Measurements from ENCODE around the gene PAK4.

PAK4 gene

DNA sequence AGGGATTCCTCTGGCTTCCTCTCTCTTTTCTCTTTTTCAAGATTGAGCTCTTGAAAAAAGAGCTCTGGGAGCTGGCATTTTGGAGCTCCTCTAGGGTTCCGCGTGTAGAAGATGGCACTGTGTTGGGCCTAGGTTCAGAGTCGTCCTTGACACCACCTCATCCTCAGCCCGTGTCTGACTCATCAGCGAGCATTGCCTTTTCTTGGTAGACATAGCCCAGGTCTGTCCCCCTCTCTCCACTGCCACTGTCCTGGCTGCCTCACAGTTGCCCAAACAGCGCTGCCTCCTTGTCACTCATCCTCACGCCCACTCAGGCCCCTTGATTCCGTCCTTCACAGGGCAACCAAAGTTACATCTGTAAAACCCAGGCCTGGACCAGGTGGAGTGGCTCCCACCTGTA, 24.6 kb downstream of the PAK4 start:
- Histone ChIP-seq H3K36me3 (ENCODE audit: control insufficient read depth in 2 of 2, insufficient read depth in 2 of 2, low read length in 2 of 2) (peaks cover 0 to 3% of the 10 kb centered on the region in 2 donors), H3K4me3 (ENCODE audit: low read length in 2 of 2) (no peak overlapping the region), H3K27me3 (ENCODE audit: control insufficient read depth in 1 of 2, insufficient read depth in 2 of 2, low read length in 2 of 2) (no peaks in the 10 kb centered on the region), H3K27ac (ENCODE audit: low read length) (no peak overlapping the region), H3K4me1 (ENCODE audit: control insufficient read depth, insufficient read depth, low read length) (peaks cover 18% of the 10 kb centered on the region), H3K9me3 (ENCODE audit: control insufficient read depth in 2 of 2, low read length in 2 of 2) (no peaks in the 10 kb centered on the region), H3K9ac (ENCODE audit: low read length in 2 of 2) (no peak overlapping the region)

DNA sequence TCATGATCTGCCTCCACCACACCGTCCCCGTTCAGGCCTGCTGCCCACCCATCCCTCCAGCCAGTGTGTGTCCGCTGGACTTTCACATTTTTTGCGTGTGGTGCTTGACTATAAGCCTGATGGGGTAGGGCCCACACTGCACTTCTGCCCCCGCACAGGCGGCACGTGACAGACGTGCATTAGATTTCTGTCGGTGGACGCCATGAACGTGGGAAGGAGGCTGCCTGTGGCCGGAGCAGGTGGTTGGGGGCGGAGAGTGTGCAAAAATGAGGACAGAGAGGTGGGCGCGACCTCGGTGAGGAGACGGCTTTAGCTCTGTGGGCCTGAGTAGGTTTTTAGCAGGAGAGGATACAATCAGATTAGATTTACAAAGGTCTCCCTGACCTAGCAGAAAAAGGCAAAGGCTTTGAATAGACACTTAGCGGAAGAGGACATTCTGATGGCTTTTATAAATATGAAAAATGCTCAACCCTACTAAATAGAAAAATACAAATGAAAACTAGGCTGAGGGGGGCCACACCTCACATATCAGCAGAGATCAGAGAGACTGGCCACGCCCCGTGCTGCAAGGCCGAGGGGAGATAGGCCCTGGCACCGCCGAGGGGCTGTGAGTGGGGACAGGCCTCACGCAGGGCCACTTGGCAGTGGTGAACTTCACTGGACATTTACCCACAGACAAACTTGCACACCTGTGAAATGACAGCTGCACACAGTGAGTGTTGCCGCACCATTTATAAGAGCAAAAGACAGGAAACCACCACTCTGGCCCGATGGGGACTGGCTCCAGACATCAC, 25.4 kb downstream of the PAK4 start:
- H3K27me3 ChIP-seq (ENCODE audit: control insufficient read depth in 1 of 2, insufficient read depth in 2 of 2, low read length in 2 of 2) = no peaks in the 10 kb centered on the region

DNA sequence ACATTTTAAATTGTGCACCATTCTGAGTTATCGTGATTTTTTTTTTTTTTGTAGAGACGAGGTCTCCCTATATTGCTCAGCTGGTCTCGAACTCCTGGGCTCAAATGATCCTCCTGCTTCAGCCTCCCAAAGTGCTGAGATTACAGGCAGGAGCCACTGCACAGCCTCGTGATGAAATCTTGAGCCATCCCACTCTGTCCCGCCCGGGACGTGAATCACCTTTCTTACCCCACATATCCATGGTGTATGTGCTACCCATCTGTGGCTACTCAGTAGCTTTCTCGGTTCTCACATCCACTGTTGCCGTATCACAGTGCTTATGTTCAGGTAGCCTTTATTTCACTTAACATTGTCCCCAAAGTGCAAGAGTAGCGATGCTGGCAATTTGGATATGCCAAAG, 26.5 kb downstream of the PAK4 start:
- Histone ChIP-seq H3K9ac (ENCODE audit: low read length in 2 of 2) (no peak overlapping the region), H3K36me3 (ENCODE audit: control insufficient read depth in 2 of 2, insufficient read depth in 2 of 2, low read length in 2 of 2) (peaks cover 0 to 3% of the 10 kb centered on the region in 2 donors), H3K4me3 (ENCODE audit: low read length in 2 of 2) (no peak overlapping the region), H3K27me3 (ENCODE audit: control insufficient read depth in 1 of 2, insufficient read depth in 2 of 2, low read length in 2 of 2) (no peaks in the 10 kb centered on the region), H3K4me1 (ENCODE audit: control insufficient read depth, insufficient read depth, low read length) (peaks cover 17% of the 10 kb centered on the region), H3K27ac (ENCODE audit: low read length) (no peak overlapping the region), H3K9me3 (ENCODE audit: control insufficient read depth in 2 of 2, low read length in 2 of 2) (no peaks in the 10 kb centered on the region)

More for the DNA sequence above, 25.4 kb downstream of the PAK4 start:
- peaks cover 17% of the 10 kb centered on the region for H3K4me1 ChIP-seq (ENCODE audit: control insufficient read depth, insufficient read depth, low read length)
- H3K9ac ChIP-seq (ENCODE audit: low read length in 2 of 2) = no peak overlapping the region
- H3K9me3 ChIP-seq (ENCODE audit: control insufficient read depth in 2 of 2, low read length in 2 of 2) = no peaks in the 10 kb centered on the region
- H3K36me3 ChIP-seq (ENCODE audit: control insufficient read depth in 2 of 2, insufficient read depth in 2 of 2, low read length in 2 of 2) = peaks cover 0 to 3% of the 10 kb centered on the region in 2 donors
- H3K4me3 ChIP-seq (ENCODE audit: low read length in 2 of 2) = no peak overlapping the region
- no peak overlapping the region for H3K27ac ChIP-seq (ENCODE audit: low read length)

DNA sequence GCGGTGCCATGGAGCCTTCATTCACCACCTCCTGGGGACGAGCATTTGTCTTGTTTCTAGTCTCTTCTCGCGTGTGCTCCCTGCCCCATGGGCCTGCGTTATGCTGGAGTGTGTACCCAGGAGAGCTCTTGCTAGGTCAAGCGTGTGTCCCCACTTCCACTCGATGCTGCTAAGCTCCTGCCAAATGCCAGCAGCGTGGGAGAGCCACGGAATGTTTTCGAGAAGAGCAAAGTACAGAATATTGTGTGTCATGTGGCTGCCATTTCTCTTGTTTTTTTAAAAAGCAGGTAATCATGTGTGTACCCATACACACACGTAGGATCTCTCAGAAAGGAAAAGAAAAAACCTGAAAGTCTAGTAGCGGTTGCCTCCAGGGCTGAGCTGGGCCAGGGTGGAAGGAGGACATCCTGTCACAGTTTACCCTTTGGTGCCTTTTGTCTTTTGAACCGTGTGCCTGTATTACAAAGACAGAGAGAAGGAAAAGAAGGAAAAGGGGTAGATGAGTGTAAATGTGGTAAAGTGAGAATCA, 28.6 kb downstream of the PAK4 start:
- peaks cover 35% of the 10 kb centered on the region for H3K4me1 ChIP-seq (ENCODE audit: control insufficient read depth, insufficient read depth, low read length)
- peaks cover 0 to under 1% of the 10 kb centered on the region in 2 donors for H3K36me3 ChIP-seq (ENCODE audit: control insufficient read depth in 2 of 2, insufficient read depth in 2 of 2, low read length in 2 of 2)
- H3K9ac ChIP-seq (ENCODE audit: low read length in 2 of 2) = no peak overlapping the region
- no peaks in the 10 kb centered on the region for H3K27me3 ChIP-seq (ENCODE audit: control insufficient read depth in 1 of 2, insufficient read depth in 2 of 2, low read length in 2 of 2)
- no peak overlapping the region for H3K27ac ChIP-seq (ENCODE audit: low read length)
- H3K9me3 ChIP-seq (ENCODE audit: control insufficient read depth in 2 of 2, low read length in 2 of 2) = no peaks in the 10 kb centered on the region
- no peak overlapping the region for H3K4me3 ChIP-seq (ENCODE audit: low read length in 2 of 2)

DNA sequence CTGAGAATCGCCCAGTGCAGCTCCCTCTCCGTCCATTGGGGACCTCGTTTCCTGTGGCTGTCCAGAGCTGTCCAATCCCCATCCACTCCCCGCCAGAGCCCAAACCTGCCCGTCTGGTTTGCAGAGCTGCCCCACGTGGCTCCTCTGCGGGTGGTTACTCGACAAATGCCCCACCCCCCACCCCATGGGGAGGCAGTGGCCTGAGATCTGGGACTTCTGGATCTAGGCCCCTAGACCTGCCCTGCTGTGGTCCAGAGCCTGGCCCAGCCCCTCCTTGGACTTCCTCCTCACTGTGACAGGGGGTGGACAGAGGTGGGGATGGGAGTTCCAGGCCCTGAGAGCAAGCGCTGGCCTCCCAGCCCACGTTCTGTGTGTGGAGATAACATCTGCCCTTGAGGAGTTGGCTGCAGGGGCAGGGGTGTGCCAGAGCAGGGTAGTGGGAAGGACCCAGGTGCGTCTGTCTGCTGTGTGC, 29.1 kb downstream of the PAK4 start:
- H3K4me1 ChIP-seq (ENCODE audit: control insufficient read depth, insufficient read depth, low read length) = peaks cover 35% of the 10 kb centered on the region
- no peak overlapping the region for H3K9ac ChIP-seq (ENCODE audit: low read length in 2 of 2)
- no peaks in the 10 kb centered on the region for H3K36me3 ChIP-seq (ENCODE audit: control insufficient read depth in 2 of 2, insufficient read depth in 2 of 2, low read length in 2 of 2)
- no peaks in the 10 kb centered on the region for H3K27me3 ChIP-seq (ENCODE audit: control insufficient read depth in 1 of 2, insufficient read depth in 2 of 2, low read length in 2 of 2)
- no peak overlapping the region for H3K4me3 ChIP-seq (ENCODE audit: low read length in 2 of 2)
- H3K27ac ChIP-seq (ENCODE audit: low read length) = no peak overlapping the region
- H3K9me3 ChIP-seq (ENCODE audit: control insufficient read depth in 2 of 2, low read length in 2 of 2) = no peaks in the 10 kb centered on the region

DNA sequence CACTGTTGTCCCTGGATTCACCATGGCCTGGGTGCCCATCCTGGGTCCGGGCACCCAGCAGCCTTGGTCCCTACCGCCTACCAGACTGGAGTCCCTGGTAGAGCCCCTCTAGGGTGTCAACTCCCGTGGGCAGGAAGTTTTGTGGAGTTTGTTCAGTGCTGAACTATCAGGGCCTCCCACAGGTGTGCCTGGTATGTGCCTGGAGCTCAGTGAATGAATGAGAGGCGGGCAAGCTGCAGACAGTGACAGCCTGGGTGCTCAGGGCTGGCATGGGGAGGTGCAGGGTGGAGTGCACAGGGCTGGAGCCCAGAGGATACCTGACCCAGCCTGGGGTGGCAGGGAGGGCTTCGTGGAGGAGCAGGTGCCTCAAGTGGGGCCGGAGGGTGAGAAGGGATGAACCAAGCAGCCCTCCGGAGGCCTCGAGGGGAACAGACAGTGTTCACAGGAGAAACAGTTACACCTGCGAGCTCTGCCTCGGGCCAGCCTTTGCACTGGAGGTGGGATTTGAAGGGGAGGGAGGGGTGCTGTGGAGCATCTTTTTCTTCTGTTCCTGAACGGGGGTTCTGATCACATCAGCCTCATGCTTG, 29.6 kb downstream of the PAK4 start:
- Histone ChIP-seq H3K4me3 (ENCODE audit: low read length in 2 of 2) (no peak overlapping the region), H3K36me3 (ENCODE audit: control insufficient read depth in 2 of 2, insufficient read depth in 2 of 2, low read length in 2 of 2) (no peaks in the 10 kb centered on the region), H3K4me1 (ENCODE audit: control insufficient read depth, insufficient read depth, low read length) (peaks cover 41% of the 10 kb centered on the region), H3K27ac (ENCODE audit: low read length) (no peak overlapping the region), H3K9ac (ENCODE audit: low read length in 2 of 2) (no peak overlapping the region), H3K9me3 (ENCODE audit: control insufficient read depth in 2 of 2, low read length in 2 of 2) (no peaks in the 10 kb centered on the region), H3K27me3 (ENCODE audit: control insufficient read depth in 1 of 2, insufficient read depth in 2 of 2, low read length in 2 of 2) (no peaks in the 10 kb centered on the region)

DNA sequence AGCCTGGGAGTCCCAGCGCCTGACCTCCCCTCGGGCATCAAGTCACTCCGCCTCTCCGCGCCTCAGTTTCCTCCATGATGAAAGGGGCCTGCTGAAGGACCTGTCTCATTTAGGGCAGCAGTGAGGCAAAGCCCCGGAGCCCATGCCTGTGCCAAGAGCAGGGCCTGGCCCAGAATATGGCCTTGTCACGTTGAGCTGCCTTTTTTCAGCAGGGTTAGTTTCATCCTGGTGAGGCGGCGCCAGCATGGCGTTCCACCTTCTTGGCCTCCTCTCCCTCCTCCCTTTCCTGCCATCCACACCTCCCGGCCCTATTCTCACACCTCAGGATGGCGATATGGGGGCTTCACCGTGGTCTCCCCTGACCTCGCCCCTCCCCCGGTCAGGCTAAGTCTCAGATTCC, 30.2 kb downstream of the PAK4 start:
- Histone ChIP-seq H3K4me1 (ENCODE audit: control insufficient read depth, insufficient read depth, low read length) (peaks cover 46% of the 10 kb centered on the region), H3K27ac (ENCODE audit: low read length) (no peak overlapping the region)

DNA sequence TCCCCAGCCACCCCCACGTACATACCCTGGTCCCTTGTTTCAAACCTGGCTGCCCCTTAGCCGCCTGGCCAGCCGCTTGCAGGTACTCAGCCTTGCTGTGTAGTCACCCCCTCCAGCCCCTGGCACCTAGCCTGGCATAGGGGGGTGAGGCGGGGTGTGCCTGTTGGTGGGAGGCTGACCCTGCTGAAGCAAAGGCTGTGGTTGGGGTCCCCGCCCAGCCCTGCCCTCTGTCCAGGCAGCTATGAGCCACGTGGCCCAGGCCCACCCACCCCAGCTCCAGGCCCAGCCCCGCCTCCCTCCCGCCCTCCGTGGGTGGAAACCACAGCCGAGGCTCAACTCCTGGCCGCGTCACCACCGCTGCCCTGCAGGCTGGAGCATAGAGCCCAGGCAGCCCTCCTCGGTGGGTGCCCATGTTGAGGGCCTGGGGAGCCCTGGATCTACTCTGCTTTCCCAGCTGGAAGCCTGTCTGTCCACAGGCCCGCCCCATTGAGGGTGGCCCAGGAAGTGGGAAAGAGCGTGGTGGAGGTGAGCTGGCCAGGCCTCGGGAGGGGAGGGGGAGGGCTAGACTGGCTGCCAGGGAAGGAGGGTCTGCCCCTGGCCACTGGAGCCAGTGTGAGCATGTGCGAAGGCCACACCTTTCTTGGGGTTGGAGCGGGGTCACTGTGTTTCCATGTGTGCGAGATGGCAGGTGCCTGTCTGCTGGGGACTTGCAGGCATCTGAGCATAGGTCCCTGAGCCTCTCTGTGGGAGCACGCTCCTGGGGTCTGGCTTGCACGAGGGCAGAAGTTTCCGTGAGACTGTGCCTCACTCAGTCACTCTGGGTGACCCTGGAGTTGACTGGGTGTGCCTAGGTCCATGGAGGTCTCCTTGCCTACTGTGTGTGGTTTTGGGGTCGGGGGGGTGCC, 31.0 kb downstream of the PAK4 start:
- Histone ChIP-seq H3K27me3 (ENCODE audit: control insufficient read depth in 1 of 2, insufficient read depth in 2 of 2, low read length in 2 of 2) (no peaks in the 10 kb centered on the region), H3K4me1 (ENCODE audit: control insufficient read depth, insufficient read depth, low read length) (peaks cover 54% of the 10 kb centered on the region), H3K9me3 (ENCODE audit: control insufficient read depth in 2 of 2, low read length in 2 of 2) (no peaks in the 10 kb centered on the region), H3K9ac (ENCODE audit: low read length in 2 of 2) (peak overlapping the region in 1 of 2 donors; percentile 1), H3K4me3 (ENCODE audit: low read length in 2 of 2) (peak overlapping the region; percentile 6 to 64), H3K36me3 (ENCODE audit: control insufficient read depth in 2 of 2, insufficient read depth in 2 of 2, low read length in 2 of 2) (no peaks in the 10 kb centered on the region), H3K27ac (ENCODE audit: low read length) (no peak overlapping the region)

More for the DNA sequence above, 30.2 kb downstream of the PAK4 start:
- Histone ChIP-seq H3K4me3 (ENCODE audit: low read length in 2 of 2) (no peak overlapping the region), H3K9me3 (ENCODE audit: control insufficient read depth in 2 of 2, low read length in 2 of 2) (no peaks in the 10 kb centered on the region), H3K36me3 (ENCODE audit: control insufficient read depth in 2 of 2, insufficient read depth in 2 of 2, low read length in 2 of 2) (no peaks in the 10 kb centered on the region), H3K27me3 (ENCODE audit: control insufficient read depth in 1 of 2, insufficient read depth in 2 of 2, low read length in 2 of 2) (no peaks in the 10 kb centered on the region), H3K9ac (ENCODE audit: low read length in 2 of 2) (no peak overlapping the region)

DNA sequence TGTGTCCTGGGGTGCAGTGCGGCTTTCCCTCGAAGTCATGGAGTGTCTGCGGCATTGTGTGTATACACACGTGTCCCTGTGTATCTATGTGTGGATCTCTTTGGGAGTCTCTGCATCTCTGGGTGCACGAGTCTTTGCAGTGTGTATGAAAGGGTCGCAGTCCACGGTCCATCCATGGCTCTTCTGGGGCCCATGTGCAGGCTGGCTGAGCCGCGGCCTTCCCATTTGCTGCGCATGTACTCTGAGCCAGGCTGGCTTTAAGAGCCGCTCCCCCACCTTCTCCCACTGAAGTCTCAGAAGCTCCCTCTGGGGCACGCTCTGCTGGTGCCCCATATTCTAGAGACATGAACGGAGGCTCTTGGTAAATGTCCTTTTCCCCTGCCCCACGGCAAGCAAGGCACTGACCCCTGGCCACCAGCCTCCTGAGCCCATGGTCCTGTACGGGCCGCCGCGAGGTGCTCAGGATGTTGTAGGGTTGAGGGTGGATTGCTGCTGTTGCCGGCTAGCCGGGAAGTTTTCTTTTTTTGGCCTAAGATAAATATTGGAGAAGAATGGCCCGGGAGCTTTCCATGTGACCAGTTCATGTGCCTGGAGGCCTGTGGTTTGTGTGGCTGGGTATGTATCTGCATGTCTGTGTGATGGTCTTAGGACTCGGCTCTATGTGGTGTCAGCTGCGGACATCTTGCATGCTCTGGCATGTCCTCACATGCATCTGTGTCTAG, 31.9 kb downstream of the PAK4 start:
- Histone ChIP-seq H3K9ac (ENCODE audit: low read length in 2 of 2) (peak overlapping the region in 1 of 2 donors; percentile 13), H3K27ac (ENCODE audit: low read length) (no peak overlapping the region), H3K36me3 (ENCODE audit: control insufficient read depth in 2 of 2, insufficient read depth in 2 of 2, low read length in 2 of 2) (no peaks in the 10 kb centered on the region), H3K4me3 (ENCODE audit: low read length in 2 of 2) (peak overlapping the region; percentile 6 to 64), H3K9me3 (ENCODE audit: control insufficient read depth in 2 of 2, low read length in 2 of 2) (no peaks in the 10 kb centered on the region), H3K27me3 (ENCODE audit: control insufficient read depth in 1 of 2, insufficient read depth in 2 of 2, low read length in 2 of 2) (no peaks in the 10 kb centered on the region), H3K4me1 (ENCODE audit: control insufficient read depth, insufficient read depth, low read length) (peaks cover 56% of the 10 kb centered on the region)

DNA sequence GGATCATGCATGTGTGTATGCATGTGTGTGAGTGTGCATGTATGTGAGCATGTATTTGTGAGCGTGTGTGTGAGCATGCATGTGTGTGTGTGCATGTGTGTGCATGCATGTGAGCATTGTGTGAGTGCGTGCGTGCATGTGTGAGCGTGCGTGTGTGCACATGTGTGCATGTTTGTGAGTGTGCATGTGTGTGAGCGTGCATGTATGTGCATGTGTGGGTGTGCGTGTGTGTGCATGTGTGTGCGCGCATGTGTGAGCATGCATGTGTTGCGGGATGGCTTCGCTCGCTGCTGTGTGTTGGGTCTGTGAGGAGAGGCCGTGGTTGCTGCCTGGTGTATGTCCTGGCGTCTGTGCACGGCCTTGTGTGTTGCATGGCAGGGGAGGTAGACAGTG, 32.4 kb downstream of the PAK4 start:
- H3K4me1 ChIP-seq (ENCODE audit: control insufficient read depth, insufficient read depth, low read length) = peaks cover 57% of the 10 kb centered on the region

More for the DNA sequence above, 32.4 kb downstream of the PAK4 start:
- H3K27ac ChIP-seq (ENCODE audit: low read length) = no peak overlapping the region
- H3K36me3 ChIP-seq (ENCODE audit: control insufficient read depth in 2 of 2, insufficient read depth in 2 of 2, low read length in 2 of 2) = no peaks in the 10 kb centered on the region
- H3K27me3 ChIP-seq (ENCODE audit: control insufficient read depth in 1 of 2, insufficient read depth in 2 of 2, low read length in 2 of 2) = no peaks in the 10 kb centered on the region
- no peak overlapping the region for H3K9ac ChIP-seq (ENCODE audit: low read length in 2 of 2)
- H3K4me3 ChIP-seq (ENCODE audit: low read length in 2 of 2) = peak overlapping the region; percentile 6 to 64
- H3K9me3 ChIP-seq (ENCODE audit: control insufficient read depth in 2 of 2, low read length in 2 of 2) = no peaks in the 10 kb centered on the region

All from stomach smooth muscle (tissue), 2 donors.